GM12874 (cell line): ENCODE data around the gene PADI1.

Experiments used
- TF ChIP-seq, protein P1 (sequence below): IDR thresholded peaks from 2 replicates; pipeline ENCODE4 v1.5.1; 2011; ENCODE audit warnings: low read depth, mild to moderate bottlenecking, control low read depth, low read length, moderate library complexity; ENCODE audit not compliant: insufficient read depth

The PADI1 gene

GRCh38 chr1:17184822-17185484 is 20.0 kb upstream of the PADI1 start:
- TF ChIP-seq, protein P1, sequence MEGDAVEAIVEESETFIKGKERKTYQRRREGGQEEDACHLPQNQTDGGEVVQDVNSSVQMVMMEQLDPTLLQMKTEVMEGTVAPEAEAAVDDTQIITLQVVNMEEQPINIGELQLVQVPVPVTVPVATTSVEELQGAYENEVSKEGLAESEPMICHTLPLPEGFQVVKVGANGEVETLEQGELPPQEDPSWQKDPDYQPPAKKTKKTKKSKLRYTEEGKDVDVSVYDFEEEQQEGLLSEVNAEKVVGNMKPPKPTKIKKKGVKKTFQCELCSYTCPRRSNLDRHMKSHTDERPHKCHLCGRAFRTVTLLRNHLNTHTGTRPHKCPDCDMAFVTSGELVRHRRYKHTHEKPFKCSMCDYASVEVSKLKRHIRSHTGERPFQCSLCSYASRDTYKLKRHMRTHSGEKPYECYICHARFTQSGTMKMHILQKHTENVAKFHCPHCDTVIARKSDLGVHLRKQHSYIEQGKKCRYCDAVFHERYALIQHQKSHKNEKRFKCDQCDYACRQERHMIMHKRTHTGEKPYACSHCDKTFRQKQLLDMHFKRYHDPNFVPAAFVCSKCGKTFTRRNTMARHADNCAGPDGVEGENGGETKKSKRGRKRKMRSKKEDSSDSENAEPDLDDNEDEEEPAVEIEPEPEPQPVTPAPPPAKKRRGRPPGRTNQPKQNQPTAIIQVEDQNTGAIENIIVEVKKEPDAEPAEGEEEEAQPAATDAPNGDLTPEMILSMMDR: no peak

DNA sequence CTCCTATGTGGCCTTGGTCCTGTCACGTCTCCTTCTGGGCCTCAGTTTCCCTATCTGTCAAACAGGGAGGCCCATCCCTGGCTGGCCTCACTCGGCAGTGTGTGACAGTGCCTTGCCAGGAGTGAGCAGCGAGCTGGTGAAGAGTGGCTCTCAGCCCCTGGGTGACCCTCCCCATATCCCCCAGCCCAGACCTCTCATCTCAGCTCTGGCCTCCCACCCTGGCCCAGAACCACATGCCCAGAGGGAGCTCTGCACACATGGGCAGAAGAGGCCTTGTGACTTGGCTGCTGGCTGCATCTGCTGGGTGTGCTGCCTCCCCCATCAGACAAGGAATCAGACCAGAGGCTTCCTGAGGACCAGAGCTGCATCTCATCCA is 19.5 kb upstream of the PADI1 start:
- TF ChIP-seq, protein P1: no peak

GRCh38 chr1:17186216-17186909 is 18.6 kb upstream of the PADI1 start:
- TF ChIP-seq, protein P1: no peak

DNA sequence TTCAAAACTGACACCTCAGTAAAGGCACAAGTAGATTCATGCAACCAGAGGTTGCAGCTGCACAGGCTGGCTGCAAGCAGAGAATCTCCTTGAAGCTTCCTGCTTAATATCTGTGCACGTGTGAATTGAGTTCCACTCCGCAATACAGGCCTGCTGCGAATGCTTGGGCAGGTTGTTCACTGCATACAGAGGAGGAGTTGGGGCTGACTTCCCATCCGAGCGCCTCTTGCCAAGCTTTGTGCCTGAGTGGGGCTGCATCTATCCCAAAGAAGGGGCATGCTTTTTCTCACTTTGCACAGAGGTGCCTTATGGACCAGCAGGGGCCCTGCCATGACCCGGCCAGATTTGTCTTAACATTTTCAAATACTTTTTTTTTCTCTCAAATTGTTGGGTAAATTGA is 17.9 kb upstream of the PADI1 start:
- TF ChIP-seq, protein P1: no peak

DNA sequence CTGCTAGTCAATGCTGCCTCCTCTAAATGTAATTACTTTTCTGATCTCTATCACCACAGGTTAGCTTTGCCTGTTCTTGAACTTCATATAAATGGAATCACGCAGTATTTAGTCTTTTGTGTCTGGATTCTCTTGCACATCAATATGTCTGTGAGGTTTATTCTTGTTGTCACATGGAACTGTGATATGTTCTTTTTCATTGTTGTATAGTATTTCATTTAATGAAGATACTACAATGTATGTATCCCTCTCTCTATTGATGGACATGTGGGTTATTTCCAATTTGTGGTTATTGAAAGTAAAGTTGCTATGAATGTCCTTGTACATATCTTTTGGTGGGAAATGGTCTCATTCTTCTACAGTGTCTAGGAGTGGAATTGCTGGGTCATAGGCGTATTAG is 16.7 kb upstream of the PADI1 start:
- TF ChIP-seq, protein P1: no peak

- TF ChIP-seq, protein P1: no peak
These were observed 15.9 kb upstream of the PADI1 start for GRCh38 chr1:17188889-17189631.

- TF ChIP-seq, protein P1: no peak
These were observed 15.3 kb upstream of the PADI1 start for GRCh38 chr1:17189632-17189990.
